Measurements from ENCODE around the gene TMEM44. TPM values are rescaled to one million over a fixed set of nuclear protein-coding genes. Genes with fewer than 3 reads are reported as not detected.

The TMEM44 gene
- total RNA-seq, 2 experiments from 2014 or later, result 3.0 to 4.4 TPM

DNA sequence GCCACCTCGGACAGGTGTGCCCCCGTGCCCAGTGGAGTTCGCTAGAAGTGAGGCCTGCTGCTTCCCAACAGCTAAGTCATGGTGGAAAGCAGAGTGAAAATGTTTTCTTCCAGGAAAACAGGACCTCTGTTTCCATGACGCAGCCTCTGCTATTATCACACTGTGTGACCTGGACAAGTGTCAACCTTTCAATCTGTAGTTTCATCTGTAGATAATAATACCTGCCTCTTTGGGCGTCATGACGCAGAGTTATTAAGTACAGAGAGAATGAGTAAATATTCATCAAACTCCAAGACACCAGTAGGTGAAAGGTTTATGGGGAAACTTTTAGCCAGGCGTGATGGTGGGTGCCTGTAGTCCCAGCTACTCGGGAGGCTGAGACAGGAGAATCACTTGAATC lies 62.3 kb downstream of the TMEM44 start:
- Mint-ChIP-seq H3K36me3 (no peaks in the 10 kb centered on the region), H3K27ac (no peak overlapping the region), H3K27me3 (peaks cover 26% of the 10 kb centered on the region), H3K4me1 (peaks cover 5% of the 10 kb centered on the region), H3K4me3 (no peak overlapping the region), H3K9me3 (no peaks in the 10 kb centered on the region)
- DNase-seq, result no peak

DNA sequence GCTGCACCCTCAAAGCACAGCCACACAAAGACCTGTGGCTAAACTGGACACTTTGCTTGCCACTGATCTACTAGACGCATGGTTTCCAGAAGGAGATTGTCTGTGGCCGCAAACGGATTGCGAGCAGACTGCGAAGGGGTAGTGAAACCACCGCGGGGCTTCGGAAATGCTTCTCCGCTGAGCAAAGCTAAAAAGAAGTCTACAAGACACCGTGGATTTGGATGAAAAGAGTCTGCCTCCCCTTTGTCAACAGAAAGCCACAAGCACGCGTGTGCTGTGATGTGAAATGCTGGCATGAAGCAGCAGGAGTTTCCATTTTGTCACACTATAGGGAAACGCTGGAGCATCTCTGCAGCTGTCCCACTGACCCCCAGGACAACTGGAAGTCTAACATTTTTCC lies 63.0 kb downstream of the TMEM44 start:
- H3K4me1 Mint-ChIP-seq, result peaks cover 5% of the 10 kb centered on the region
- DNase-seq, result no peak
- no peaks in the 10 kb centered on the region for H3K36me3 Mint-ChIP-seq
- H3K4me3 Mint-ChIP-seq, result no peak overlapping the region
- H3K9me3 Mint-ChIP-seq, result no peaks in the 10 kb centered on the region
- peaks cover 26% of the 10 kb centered on the region for H3K27me3 Mint-ChIP-seq
- H3K27ac Mint-ChIP-seq, result no peak overlapping the region

DNA sequence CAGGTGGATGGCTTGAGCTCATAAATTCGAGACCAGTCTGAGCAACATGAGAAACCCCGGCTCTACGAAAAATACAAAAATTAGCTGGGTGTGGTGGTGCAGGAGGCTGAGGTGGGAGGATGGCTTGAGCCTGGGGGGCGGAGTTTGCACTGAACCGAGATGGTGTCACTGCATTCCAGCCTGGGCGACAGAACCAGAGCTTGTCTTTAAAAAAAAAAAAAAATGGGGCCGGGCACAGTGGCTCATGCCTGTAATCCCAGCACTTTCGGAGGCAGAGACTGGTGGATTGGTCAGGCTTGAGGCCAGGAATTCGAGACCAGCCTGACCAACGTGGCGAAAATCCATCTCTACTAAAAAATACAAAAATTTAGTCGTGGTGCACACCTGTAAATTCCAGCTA lies 64.0 kb downstream of the TMEM44 start:
- peaks cover 5% of the 10 kb centered on the region for H3K4me1 Mint-ChIP-seq
- H3K36me3 Mint-ChIP-seq, result no peaks in the 10 kb centered on the region
- no peaks in the 10 kb centered on the region for H3K9me3 Mint-ChIP-seq
- H3K27ac Mint-ChIP-seq, result no peak overlapping the region
- no peak for DNase-seq
- peaks cover 26% of the 10 kb centered on the region for H3K27me3 Mint-ChIP-seq
- no peak overlapping the region for H3K4me3 Mint-ChIP-seq

DNA sequence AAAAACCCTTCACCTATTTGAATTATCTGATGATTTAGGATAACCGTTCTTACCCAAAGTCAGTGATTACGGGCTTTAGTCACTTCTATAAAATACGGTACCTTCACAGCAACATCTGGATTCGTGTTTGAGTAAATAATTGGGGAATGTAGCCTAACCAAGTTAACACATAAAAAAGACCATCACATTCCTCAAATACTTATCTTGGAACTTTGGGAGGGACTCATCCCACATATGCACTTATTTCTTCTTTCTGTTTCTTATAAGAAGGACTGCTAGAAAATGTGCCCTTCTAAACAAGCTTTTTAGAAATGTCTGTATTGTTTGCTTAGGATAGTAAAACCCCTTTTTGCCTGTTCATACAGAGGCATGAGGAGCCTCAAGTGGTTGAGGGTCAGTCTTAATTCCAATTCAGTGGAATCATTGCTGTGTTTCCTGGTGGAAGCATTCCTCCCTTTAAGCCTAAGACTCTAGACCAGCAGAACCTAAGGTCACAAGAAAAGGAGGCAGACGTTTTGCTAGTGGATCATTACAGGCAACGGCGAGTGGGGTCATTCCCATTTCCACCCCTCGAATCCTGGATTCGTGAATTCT lies 67.5 kb downstream of the TMEM44 start:
- no peaks in the 10 kb centered on the region for H3K27me3 Mint-ChIP-seq

DNA sequence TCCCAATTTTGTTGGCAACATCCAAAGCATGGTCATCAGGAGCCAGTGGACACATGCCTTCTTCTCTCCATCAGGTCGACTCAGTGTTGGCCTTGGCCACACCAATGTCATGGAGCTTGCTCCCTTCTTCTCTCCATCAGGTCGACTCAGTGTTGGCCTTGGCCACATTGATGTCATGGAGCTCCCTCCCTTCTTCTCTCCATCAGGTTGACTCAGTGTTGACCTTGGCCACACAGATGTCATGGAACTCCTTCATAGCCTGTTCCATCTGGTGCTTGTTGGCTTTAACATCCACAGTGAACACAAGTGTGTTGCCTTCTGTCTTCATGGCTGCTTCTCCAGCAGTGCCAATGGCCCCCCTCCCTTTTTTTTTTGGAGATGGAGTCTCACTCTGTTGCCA lies 70.2 kb downstream of the TMEM44 start:
- Mint-ChIP-seq H3K4me3 (no peak overlapping the region), H3K9me3 (no peaks in the 10 kb centered on the region), H3K27me3 (no peaks in the 10 kb centered on the region), H3K4me1 (peaks cover 3% of the 10 kb centered on the region), H3K27ac (no peak overlapping the region), H3K36me3 (no peaks in the 10 kb centered on the region)
- DNase-seq, result no peak

More for the DNA sequence above, 67.5 kb downstream of the TMEM44 start:
- Mint-ChIP-seq H3K36me3 (no peaks in the 10 kb centered on the region), H3K4me1 (peaks cover 3% of the 10 kb centered on the region), H3K9me3 (no peaks in the 10 kb centered on the region), H3K4me3 (no peak overlapping the region), H3K27ac (no peak overlapping the region)
- no peak for DNase-seq

DNA sequence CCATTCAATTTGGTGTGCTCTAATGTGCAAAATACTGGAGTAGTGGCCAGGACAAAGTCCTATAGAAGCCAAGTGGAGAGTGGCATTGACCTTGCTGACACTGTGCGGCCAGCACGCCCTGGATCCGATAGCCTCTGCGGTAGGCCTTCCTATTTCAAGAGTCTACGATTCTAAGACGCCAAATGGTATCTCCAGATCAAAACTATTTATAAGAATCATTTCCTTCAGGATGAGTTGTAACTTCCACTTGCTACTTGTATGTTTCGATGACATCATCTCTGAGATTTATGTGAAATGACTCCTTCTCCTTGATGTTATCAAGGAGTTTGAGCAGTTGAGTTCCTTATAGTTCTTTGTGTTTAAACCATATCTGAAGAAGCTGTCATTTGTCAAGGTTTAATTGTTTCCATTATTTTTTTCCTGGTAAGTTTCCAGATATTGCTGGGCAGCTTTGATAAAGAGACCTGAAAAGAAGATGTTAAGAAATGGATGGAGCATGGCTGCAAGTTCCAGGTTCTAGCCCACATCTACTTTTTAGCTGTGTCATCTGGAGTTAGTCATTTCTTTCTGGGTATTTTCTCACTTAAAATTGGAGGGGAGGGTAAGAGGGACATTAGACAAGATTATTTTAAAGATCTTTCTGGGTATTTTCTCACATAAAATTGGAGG lies 71.8 kb downstream of the TMEM44 start:
- H3K36me3 Mint-ChIP-seq, result no peaks in the 10 kb centered on the region
- DNase-seq, result no peak
- no peaks in the 10 kb centered on the region for H3K9me3 Mint-ChIP-seq
- H3K27ac Mint-ChIP-seq, result no peak overlapping the region
- H3K4me3 Mint-ChIP-seq, result no peak overlapping the region
- H3K27me3 Mint-ChIP-seq, result no peaks in the 10 kb centered on the region
- peaks cover 7% of the 10 kb centered on the region for H3K4me1 Mint-ChIP-seq

DNA sequence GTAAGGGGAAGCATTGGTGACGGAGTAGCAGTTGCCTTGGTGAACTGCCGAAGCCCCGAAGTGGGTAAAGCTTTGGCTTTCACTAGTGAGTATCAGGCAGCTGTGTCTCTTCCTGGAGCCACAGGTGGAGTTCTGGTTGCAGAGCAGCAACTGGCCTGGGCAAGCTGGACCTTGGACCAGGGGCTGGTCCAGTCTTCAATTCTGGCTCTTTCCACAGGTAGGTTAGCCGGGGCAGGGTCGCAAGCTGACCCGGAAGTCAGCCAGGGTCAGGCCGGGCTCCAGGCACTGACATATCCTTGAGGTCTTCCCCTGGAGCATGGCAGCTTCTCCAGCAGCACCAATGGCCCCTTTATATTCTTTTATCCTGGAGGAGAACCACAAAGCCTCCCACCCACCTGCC lies 73.2 kb downstream of the TMEM44 start:
- Mint-ChIP-seq H3K4me1 (peaks cover 7% of the 10 kb centered on the region), H3K36me3 (no peaks in the 10 kb centered on the region), H3K4me3 (no peak overlapping the region), H3K27me3 (no peaks in the 10 kb centered on the region), H3K27ac (no peak overlapping the region), H3K9me3 (no peaks in the 10 kb centered on the region)
- DNase-seq, result no peak

DNA sequence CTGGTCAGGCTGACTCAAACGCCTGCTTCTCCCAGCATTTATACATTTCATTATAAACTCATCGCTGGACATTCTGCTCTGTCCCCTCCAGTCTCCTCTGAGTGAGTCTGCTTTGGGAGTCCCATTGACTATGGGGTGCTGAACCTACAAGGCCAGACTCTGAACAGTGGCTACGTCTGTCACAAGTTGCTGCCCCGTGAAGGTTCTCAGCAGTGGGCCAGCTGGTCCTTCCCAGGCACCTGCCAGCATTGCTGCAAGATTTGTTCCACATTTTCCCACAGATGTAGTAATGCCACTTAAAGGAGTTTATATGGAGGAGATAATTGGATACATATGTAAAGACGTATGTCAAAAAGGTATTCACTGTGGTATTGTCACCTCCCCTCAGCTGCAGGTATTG lies 73.7 kb downstream of the TMEM44 start:
- Mint-ChIP-seq H3K27me3 (no peaks in the 10 kb centered on the region), H3K4me1 (peaks cover 7% of the 10 kb centered on the region), H3K27ac (no peak overlapping the region), H3K9me3 (no peaks in the 10 kb centered on the region), H3K36me3 (no peaks in the 10 kb centered on the region), H3K4me3 (no peak overlapping the region)
- DNase-seq, result no peak

DNA sequence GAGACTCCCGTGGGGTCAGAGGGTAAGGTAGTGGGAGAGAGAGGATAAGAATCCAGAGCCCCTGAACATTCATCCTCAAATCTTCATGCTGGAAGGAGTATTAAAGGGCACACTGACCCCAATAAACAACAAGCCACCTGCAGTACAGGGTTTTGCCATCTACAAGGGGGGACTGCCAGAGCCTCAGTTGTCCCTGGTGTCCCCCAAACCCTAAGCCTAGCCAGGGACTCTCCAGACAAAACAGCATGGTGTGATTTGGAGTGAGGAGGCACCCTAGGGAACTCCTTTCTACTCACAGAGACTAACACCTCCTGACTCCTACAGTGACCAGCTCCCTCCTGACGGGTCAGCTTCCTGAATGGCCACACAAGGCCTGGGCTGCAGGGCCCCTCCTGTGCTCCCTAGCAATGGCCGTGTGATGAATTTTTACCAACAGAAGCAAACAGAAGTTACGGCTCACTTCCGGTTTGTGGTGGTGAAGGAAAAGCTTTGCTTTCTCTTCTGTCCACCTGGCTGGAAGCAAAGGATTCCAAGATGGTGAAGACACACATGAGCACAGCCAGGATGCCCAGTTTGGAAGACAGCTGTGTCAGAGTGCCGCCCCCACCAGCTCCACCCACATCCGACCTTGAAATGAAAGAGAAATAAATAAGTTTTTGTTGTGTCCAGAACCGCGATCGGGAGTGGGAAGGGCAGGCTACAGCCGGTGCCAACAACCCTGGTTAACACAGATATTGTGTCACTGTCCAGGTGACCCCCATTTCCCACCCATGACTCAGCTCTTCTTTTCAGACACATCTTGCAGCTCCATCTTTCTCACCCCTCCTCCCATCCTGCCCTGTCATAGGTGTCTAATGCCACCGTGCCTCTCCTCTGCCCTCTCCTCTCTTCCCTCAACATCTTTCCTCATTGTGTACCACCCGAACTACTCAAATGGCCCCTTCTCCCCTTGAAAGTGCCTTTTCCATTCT lies 76.8 kb downstream of the TMEM44 start:
- DNase-seq, result no peak

DNA sequence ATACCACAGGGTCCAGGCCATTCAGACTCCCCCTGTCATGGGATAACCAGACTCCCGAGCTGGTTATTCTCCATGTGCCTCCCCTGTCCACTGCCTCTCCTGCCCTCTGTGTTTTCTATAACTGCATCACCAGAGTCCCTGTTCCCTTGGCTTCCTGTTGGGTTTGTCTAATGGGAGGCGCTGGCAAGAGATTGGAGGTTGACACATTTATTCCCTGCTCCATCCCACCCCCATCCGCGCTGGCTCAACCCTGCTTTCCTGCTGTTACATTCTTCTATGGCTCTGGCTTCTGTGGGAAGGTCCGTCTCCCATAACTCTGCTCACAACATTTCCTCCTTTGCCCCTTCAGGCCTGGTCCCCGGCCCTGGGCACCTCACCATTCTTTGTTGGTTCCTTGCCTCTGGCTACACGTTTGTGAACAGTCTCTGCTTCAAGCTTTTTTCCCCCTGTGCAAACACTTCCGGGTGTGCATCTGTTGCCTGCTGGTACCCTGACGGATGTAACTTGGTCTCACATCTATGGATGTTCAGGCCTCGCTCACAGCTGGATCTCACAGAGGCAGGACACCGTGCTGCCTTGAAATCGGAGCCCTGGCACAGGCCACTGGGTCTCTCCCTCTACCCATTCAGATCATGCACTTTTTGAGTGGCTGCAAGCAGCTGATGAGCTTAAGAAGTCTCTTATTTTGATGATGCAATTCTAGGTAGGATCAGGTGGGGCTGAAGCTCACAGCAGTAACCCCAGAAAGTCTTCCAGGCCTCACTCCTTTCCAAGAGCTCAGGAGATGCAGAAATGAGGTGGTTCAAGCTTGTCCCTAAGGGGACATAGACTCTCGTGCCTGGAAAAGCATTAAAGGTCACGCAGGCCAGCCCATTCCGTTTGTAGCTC lies 77.8 kb downstream of the TMEM44 start:
- H3K9me3 Mint-ChIP-seq, result no peaks in the 10 kb centered on the region
- peaks cover 4% of the 10 kb centered on the region for H3K4me1 Mint-ChIP-seq
- no peak overlapping the region for H3K4me3 Mint-ChIP-seq
- no peaks in the 10 kb centered on the region for H3K27me3 Mint-ChIP-seq
- H3K27ac Mint-ChIP-seq, result no peak overlapping the region
- no peaks in the 10 kb centered on the region for H3K36me3 Mint-ChIP-seq
- DNase-seq, result no peak

More for the DNA sequence above, 76.8 kb downstream of the TMEM44 start:
- Mint-ChIP-seq H3K4me3 (peak overlapping the region; percentile 68), H3K36me3 (no peaks in the 10 kb centered on the region), H3K27ac (peak overlapping the region; percentile 40), H3K9me3 (no peaks in the 10 kb centered on the region), H3K27me3 (no peaks in the 10 kb centered on the region), H3K4me1 (peaks cover 4% of the 10 kb centered on the region)

DNA sequence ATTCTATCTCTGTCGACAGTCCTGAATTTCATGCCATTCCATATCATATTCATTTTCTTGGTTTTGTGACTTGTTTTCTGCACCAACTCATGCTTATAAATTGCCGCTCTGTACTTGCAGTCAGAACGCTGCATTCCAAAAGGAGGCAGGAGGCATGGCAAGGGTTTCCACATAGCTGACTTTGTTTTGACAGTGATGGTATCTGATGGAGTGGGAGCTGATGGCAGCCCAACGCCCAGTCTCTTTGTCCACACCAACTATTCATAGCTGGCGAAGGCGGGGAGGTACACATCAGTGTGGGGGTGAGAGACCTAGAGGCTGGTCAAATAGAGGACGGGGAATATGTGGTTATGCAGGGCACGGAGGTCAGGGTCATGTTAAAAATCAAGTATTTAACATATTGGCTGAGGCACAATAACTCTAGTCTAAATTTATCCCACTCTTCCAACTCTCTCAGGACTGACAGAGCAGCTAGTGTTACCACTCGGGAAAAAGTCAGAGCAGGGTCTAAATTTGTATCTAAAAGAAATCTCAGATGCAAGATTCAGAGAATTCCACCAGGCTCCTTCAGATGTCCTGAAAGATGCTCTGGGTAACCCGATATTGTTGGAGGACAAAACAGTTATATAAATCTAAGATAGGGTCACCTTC lies 78.6 kb downstream of the TMEM44 start:
- no peaks in the 10 kb centered on the region for H3K9me3 Mint-ChIP-seq
- H3K27me3 Mint-ChIP-seq, result no peaks in the 10 kb centered on the region
- no peaks in the 10 kb centered on the region for H3K36me3 Mint-ChIP-seq
- DNase-seq, result no peak
- H3K4me3 Mint-ChIP-seq, result no peak overlapping the region
- H3K4me1 Mint-ChIP-seq, result peaks cover 4% of the 10 kb centered on the region
- no peak overlapping the region for H3K27ac Mint-ChIP-seq

DNA sequence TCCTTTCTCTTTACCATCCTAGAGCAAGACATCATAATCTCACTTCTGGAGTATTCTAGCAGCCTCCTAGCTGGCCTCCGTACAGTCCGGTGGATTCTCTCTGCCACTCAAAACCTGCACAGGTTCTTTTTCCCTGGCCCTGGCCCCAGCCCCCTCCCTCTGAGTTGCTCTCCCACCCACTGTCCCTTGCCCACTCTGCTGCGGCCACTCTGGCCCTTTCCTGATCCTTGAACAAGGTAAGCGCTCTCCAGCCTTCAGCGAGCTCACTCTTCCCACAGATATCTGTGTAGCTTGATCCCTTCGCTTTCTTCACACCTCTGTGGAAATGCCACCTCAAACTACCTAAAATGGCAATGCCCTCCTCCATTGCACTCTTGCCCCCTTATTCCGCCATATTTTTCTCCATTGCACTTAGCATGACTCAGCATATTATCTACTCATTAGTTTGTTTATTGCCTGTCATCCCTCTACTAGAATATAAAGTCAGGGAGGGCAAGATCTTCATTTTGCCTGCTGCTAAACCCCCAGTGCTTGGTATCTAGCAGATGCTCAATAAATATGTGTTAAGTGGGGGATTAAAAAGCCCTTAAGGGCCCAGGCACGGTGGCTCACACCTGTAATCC lies 80.8 kb downstream of the TMEM44 start:
- Mint-ChIP-seq H3K4me1 (peaks cover 4% of the 10 kb centered on the region), H3K4me3 (no peak overlapping the region), H3K27ac (no peak overlapping the region), H3K9me3 (peaks cover under 1% of the 10 kb centered on the region), H3K36me3 (no peaks in the 10 kb centered on the region), H3K27me3 (no peaks in the 10 kb centered on the region)
- no peak for DNase-seq

DNA sequence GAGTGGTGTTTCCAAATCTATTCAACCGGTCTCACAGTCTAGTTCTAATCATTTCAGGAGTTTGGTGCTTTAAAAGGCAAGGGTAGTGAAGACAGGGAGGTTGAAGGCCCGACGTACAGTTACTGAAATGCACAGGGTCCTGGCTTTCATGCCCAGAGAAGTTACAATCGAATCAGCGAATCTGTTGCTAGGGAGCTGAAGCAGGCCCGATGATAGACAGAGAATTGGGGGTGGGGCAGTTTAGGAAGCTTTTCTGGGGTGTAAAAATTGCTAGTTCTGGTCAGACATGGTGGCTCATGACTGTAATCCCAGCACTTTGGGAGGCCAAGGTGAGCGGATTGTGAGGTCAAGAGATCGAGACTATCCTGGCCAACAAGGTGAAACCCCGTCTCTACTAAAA lies 83.4 kb downstream of the TMEM44 start:
- H3K27me3 Mint-ChIP-seq, result no peaks in the 10 kb centered on the region
- no peak overlapping the region for H3K4me3 Mint-ChIP-seq
- no peaks in the 10 kb centered on the region for H3K36me3 Mint-ChIP-seq
- H3K4me1 Mint-ChIP-seq, result no peaks in the 10 kb centered on the region
- DNase-seq, result no peak
- H3K27ac Mint-ChIP-seq, result no peak overlapping the region
- peaks cover 4% of the 10 kb centered on the region for H3K9me3 Mint-ChIP-seq

All from activated naive CD8-positive, alpha-beta T cell treated with anti-CD3 and anti-CD28 coated beads for 36 hours (primary cell).